CD4-positive, alpha-beta T cell treated with Interleukin-12 subunit alpha and Interleukin-12 subunit beta, for 1 hour (primary cell): ENCODE results near the gene C12orf75.
"Not testable (repeated sequence)": the region's sequence is repeated elsewhere in the genome, so short reads cannot be mapped to it uniquely, and the experiment has no call there.

Experiments
- DNase-seq: peaks from one replicate; pipeline ENCODE4 v3.0.0-alpha.2; 2020

C12orf75 gene

DNA sequence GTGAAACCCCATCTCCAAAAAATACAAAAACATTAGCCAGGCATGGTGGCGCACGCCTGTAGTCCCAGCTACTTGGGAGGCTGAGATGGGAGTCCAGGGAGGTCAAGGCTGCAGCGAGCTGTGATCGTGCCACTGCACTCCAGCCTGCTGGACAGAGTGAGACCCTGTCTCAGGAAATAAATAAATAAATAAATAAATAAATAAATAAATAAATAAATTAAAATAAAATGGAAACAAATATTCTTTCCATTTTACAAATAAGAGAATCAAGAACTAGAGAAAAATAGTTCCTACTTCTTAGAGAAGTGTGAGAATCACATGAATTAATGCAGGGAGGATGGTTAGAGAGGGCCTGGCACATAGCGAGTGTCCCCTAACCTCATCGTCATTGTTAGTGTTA lies 53.7 kb downstream of the C12orf75 start:
- no peak for DNase-seq

DNA sequence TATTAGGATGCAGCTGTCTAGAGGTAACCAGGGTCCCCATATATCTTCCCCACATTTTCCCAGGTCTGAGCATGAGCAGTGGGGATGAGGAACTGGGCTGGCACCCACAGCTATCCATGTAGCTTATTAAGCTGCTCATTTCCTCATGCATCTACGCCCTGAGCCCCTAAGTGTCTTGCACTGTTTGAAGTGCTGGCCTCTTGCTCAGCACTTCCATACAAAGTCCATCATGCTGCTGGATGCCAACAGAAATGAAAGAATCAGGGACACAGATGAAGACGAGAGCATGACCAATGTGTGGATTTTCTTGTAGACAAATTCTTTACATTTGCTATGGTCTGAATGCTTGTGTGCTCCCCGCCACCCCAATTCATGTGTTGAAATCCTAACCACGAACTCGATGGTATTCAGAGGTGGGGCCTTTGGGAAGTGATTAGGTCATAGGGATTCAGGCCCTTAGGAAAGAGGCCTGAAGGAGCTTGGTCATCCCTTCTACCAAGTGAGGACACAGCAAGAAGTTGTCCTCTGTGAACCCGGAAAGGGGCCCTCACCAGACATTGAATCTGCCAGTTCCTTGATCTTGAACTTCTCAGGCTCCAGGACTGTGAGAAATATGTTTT lies 54.5 kb downstream of the C12orf75 start:
- no peak for DNase-seq

DNA sequence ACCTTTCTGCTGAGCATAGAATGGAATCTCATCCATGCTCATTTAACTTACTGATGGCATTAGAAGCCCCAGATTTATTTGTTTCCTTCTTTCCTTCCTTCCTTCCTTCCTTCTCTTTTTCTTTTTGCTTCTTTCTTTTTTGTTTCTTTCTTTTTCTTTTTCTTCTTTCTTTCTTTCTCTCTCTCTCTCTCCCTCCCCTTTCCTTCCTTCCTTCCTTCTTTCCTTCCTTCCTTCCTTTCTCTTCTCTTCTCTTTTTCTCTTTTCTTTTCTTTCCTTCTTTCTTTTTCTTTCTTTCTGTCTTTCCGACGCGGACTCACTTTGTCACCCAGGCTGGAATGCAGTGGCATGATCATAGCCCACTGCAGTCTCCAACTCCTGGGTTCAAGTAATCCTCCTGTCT lies 55.9 kb downstream of the C12orf75 start:
- DNase-seq: no peak

DNA sequence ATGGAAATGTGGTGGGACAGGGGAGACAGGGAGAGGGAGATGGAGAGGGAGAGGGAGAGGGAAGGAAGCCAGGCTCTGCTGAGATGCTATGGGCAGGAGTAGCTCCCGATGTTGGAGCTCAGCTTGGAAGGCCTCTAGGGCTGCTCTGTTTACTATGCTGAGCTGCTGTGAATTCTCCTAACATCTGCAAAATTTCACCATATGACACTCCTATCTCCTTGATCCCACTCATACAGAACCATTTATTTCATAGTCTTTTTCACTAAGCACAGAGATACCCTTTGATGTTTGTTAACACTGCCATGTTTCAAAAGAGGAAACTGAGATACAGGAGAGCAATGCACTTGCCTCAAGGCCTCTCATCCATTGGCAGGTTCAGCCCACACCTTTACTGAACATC lies 60.7 kb downstream of the C12orf75 start:
- no peak for DNase-seq

DNA sequence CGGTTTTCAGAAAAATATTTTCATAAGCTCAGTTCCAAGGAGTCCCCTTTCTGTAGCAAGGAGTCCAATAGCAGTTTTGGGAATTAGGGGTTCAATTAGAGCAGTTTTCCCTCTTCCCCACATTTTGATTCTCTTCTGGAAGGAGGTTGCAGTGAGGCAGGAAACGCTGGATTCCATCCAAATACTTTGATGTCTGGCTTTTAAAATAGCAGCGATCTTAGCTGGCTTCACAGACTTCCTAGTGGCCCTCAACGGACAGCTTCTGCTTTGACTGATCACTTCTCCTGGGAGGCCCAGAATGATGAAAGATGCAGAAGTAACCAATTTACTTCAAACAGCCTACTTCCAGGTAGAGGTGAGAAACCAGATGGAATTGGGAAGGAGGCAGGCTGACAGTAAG lies 63.1 kb downstream of the C12orf75 start:
- no peak for DNase-seq

DNA sequence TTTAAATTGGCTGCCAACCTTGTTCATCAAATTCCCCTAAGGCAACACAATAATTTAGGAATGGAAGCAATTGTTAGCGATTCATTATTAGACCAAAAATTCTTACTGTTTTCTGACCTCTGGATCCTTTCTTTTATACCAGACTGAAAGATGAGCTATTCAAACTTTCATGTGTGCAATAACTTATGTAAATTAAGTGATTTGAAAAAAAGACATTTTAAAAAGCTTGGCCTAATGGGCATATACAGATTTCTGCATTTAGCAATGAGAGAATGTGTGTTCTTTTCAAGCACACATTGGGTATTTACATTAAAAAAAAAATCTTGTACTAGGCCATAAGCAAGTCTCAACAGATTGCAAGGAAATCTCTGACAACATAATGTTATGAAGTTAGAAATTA lies 65.5 kb downstream of the C12orf75 start:
- DNase-seq: no peak

DNA sequence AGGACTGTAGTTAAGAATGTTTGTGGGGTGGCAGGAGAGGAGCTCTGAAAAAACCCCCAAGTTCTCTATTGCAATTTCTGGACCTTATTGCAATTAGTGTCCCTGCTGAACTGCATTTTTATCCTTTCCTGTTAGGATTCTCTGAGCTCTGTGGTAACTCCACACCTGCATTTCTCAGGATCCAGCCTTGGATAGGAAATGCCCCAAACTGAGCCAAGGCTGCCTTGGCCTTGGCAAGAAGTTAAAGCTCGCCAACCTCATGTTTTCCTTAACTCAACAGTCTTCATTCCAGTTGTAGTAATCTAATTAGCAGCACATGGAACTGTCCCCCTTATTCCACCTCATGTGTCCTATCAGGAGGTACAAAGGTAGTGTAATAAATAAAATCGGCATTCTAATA lies 66.5 kb downstream of the C12orf75 start:
- DNase-seq: no peak

DNA sequence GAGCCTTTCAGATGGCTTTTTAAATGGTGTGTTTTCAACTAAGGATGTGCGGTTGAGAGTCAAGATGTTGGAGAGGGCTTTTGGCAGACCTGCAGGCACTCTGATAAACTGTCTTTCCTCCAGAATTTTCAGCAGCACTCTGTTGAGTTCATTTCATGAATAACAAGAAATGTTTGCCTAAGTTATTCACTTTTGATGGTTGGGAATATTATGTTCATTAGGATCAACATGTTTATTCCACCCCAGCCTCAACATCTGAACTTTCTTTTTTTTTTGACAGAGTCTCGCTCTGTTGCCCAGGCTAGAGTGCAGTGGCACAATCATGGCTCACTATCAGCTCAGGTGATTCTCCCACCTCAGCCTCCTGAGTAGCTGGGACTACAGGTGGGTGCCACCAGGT lies 68.4 kb downstream of the C12orf75 start:
- no peak for DNase-seq

DNA sequence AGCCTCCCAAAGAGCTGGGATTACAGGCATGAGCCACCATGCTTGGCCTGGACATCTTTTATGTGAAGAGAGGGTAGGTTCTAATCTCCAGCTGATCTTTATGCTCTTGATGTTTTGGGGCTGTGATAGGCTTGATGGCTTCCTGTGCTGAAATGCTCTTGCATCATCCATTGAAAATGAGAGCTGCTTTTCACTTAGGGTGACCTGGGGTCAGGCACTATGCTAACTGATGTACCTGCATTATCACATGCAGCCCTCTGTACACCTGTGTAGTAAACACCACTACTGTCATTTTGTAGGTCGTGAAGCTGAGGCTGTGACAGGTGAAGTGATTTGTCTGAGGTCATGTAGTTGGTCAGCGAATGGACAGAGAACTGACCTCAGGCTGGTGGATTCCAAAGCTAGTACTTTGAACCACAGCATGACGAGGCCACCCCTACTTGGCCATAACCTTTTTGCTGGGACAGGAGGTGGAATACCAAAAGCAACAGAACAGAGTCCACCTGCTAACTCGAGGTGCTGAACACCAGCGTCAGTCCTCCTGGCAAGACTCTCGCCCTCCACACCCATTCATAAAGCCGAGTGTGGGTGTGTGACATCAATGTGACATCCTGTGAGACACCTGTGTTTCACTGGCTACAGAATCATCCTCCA lies 69.1 kb downstream of the C12orf75 start:
- DNase-seq: no peak

DNA sequence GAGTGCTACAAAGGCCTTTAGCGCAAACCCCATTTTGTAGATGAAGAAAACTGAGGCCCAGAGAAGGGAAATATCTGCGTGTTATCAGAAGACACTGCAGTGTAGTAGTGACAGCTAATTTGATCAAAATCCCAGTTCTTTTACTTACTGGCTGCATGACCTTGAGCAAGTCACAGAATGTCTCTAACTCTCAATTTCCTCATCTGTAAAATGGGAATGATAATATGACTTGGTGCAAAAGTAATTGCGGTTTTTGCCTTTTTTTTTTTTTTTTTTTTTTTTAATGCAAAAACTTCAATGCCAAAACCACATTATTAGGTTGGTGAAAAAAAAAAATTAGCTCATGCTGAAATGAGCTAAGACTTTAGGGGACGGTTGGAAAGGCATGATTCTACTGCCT lies 69.7 kb downstream of the C12orf75 start:
- no peak for DNase-seq

DNA sequence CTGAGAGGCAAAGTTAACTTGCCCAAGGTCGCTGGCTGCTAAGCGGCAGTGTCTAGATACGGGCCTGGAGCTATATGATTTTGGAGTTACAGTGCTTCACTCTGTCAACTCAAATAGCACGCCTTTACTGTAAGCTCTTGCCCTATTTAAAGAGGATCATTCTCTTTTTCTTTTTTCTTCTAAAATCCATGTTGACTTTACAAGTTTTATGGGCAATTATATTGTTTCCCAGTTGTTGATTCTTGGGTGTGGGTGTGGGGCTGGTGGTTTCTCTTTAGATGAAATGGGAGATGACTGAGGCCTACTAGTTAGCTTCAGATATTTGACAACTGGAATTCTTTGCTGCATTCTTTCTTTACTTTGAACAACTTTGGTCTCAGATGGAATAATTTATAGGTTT lies 70.7 kb downstream of the C12orf75 start:
- no peak for DNase-seq

DNA sequence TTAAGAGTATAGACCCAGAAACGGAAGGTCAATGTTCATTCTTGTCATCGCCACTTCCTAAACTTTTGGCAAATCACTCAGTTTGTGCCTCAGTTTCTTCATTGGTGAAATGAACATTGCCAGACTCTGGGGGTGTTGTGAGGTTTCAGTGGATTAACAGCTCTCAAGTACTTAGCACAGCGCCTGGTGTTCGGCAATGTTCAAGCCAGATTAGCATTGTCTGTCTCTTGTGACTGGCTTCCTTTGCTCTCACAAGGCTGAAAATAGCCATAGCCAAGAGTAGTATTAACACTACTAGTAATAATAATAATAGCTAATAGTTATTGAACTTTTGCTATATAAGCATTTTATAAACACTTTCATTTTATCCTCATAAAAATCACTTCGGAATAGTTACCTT lies 71.9 kb downstream of the C12orf75 start:
- no peak for DNase-seq

DNA sequence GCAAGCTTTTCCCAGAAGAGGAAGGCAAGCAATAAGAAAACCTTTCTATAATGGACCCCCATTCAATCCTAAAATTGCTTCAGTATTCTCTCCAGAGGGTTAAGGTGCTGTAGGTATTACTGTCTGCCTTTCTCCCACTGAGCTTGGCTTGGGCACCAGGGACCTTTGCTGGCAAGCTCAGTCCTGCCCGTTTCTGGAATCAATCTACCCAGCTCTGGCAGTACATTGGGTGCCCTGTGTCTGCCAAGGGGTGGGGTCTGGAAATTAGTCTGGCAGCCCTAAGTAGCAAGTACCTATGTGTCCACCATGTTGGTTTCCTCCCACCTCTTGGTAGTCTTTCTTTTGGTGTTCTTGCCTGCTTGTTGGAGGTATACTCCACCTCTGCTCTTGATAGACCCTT lies 72.6 kb downstream of the C12orf75 start:
- no peak for DNase-seq

DNA sequence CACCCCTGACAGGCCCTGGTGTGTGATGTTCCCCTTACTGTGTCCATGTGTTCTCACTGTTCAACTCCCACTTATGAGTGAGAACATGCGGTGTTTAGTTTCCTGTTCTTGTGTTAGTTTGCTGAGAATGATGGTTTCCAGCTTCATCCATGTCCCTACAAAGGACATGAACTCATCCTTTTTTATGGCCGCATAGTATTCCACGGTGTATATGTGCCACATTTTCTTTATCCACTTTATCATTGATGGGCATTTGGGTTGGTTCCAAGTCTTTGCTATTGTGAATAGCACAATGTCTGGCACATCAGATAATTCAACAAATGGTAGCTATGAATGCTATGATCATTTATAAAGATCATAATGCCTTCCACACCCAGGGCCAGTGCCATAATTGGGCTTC lies 73.6 kb downstream of the C12orf75 start:
- not testable (repeated sequence) for DNase-seq

DNA sequence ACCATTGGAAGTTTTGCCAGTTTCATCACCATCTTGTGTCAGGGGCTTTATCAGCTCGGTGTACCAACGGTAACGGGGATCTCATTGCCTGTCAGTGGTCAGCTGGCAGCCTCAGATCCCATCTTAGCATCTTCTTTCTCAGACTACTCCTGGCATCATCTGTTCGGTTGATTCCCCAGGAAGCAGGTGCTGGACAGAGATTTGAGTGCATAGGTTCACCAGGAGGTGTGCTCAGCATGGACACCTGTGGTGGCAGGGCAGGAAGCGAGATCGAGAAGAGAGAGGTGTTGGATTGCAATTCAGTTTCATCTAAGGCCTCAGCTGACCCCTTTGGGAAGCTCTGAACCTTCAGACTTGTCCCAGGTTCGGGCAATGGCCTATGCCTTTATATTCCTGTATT lies 76.0 kb downstream of the C12orf75 start:
- no peak for DNase-seq

DNA sequence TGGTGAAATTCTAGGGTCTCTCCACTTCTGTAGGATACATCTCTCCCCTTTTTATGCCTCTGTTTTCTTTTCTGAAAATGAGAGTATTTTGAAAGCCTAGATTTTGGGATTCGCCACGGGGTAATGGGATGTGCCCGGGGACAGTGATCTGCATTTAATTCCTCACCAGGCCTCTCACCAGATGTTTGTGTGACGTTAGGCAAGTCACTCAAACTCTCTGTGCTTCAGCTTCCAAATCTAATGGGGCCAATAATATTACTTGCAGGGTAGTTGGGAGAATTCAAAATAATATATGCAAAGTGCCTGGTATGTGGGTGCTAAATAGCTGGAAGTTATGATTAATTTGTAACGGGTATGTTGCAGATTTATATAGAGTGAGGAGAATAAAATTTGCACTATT lies 78.8 kb downstream of the C12orf75 start:
- DNase-seq: no peak

DNA sequence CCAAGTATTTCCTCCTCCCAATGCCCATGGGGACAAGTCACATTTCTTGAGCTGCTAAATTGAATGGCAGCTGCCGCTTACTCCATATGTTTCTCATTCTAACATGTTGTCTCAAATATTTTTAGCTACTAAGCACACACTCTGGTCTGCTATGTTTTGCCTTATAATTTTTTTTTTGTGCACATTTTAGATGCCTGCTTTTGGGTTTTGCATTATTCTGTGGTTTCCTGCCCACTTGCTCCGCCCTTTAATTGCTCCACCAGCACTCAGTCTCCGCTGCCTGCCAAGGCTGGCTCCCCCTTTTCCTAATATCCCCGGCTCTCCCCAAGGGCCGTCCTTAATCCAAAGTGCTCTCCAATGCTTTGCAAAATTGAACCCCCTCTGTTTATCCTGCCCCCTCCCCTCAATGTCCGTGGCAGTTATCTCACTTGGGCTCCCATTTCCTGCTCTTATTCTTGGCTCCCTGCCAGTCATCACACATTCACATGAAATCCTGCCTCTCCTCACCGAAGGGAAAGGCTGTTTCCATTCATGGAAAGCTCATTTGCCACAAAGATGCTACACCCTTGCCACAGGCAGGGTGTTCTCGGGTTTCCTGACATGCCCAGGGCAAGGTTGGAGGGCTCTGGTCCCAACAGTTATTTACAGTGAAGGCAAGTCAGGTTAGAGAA lies 79.4 kb downstream of the C12orf75 start:
- DNase-seq: no peak

DNA sequence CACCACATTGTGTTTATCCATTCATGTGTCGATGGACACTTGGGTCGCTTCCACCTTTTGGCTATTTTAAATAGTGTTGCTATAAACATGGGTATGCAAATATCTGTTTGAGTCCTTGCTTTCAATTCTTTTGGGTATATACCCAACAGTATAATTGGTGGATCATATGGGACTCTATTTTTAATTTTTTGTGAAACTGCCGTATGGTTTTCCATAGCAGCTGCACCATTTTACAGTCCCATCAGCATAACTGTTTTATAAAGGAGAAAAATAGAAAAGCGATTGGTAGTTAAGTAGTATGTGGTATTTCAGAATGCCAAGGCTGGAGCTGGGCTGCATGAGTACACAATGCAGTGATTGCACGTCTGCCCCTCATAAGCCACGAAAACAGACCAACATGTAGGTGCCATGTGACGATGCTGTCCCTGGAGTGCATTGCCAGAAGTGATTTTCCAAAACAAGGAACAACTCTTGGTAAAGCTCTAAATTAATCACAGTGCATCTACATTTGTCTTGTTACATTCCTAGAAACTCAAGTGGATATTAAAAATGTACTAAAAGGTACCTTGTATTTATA lies 83.5 kb downstream of the C12orf75 start:
- DNase-seq: no peak

DNA sequence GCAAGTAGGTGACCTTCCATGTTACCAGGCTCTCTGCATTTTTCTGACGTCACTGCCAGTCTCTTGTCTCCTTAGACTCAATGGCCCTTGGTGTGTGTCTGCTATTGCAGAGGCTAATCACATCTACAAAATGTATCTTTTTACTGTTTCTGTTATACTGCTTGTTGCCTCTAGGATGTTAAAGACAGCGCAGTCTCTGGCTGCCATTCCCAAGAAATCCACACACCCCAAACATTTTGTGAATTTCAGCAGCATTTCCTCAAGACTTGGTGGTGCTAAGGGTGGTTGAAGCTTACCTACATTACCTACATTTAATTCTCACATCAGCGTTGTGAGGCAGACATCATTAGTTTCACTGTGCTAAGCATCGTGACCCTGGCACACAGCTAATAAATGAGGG lies 87.2 kb downstream of the C12orf75 start:
- DNase-seq: no peak

DNA sequence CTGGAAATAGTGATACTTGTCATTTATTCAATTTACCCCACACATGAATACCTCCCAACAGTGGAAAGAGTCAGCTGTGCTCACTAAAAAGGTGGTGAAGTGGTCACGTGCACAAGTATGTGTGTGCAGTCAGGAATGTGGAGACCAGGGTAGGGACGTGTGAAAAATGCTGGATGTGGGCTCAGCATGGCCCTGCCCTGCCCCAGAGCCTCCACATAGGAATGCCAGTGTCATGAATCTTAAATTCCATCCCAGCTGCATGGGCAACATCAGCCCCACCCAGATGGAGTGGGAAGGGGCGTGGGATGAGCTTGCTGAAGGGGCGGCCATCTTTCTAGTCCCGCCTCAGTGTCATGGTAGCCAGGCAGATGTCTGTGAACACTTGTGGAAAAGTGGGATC lies 87.7 kb downstream of the C12orf75 start:
- DNase-seq: no peak

DNA sequence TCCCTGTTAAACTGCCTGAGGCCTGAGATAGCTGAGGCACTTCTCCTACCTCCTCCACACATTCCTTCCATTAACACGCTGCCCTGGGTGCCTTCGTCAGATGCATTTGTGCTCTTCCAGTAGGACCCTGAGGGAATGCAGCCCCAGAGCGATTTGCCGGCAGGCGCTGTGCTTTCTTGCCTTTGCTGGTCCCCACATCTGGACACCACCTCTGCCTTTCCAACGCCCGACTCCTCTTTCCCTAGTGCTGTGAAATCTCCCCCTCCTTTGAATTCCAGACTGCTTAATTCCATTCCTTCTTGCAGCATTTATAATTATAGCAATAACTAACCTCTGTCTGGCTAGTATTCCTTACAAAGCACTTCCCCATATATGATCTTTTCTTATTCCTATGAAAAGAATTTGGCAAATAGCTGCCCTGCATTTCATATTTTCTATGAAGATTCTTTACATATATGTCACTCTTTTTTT lies 88.4 kb downstream of the C12orf75 start:
- DNase-seq: no peak

DNA sequence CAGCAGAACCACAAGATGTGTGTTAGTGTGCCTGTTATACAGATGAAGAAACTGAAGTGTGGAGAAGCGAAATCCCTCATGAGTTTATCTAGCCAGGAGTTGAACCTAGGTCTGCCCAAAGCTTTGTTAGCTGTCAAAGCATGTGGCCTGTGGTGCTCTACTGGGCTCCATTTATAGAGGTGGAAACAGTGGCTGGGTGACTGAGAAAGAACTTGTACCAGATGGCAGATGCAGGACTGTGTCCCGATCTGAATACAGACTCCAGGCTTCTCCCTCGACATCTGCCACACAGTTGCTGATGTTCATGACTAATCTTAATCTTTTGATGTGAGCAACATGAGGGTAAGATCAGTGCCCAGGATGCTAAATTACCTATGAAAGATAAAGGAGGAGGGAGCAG lies 89.1 kb downstream of the C12orf75 start:
- no peak for DNase-seq

DNA sequence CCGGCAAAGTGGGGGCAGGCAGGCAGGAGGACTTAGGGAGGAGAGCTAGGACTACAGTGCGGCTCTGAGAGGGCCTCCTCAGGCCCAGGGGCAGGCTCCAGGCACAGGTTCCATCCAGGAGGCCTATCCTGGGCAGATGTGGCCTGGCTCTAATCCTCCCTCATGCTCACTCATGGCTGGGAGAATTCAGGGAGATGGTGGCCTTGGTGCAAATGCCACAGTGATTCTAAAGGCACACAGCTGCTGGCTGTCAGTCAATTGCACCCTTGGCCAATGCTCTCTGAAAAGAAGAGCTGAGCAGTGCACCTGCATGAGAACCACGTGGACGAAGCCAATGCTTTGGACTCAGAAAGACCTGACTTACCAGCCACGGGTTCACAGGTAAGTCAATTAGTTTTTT lies 89.6 kb downstream of the C12orf75 start:
- DNase-seq: no peak

DNA sequence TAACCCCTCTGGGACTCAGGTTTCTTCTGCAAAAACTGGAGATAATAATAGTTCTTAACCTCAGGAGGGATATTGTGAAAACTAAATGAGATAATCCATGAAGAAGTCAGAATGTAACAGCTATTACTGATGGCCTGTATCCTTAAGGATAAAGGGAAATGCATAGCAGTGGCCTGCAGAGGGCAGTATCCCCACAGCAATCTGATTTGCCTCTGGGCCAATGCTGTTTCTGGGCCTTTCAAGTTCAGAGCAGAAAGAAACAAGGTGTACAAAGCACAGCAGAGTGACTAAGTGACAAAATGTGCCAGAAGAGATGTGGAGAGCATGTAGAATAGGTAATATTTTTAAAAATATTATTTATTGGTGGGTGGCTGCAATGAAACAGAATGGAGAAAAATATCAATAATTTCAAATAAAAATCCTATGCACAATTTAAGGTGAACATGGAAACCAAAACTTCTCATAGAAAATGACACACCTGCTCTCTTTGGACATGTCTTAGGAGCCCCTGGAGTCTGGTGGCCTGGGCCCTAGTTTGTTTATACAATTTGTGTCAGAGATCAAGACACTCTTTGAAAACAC lies 90.3 kb downstream of the C12orf75 start:
- DNase-seq: peak; percentile 58
